Measurements from ENCODE around the gene FRZB. TPM values are rescaled to one million over a fixed set of nuclear protein-coding genes. Genes with fewer than 3 reads are reported as not detected.

FRZB gene
- total and polyA plus RNA-seq, 9 of the 15 experiments (the other 6 are each of a cell fraction or from before 2014, with no cell fraction given) = 0.01 to 0.05 (median 0.03) TPM; not detected in 6

GRCh38 chr2:182895798-182896197, 29.4 kb upstream of the FRZB start:
- H3K27ac ChIP-seq (ENCODE audit: extremely low read depth, low read depth, low read length) = no peak overlapping the region
- no peaks in the 10 kb centered on the region for H3K4me1 ChIP-seq (replicated peaks in 1 of 2; ENCODE audit: control insufficient read depth in 2 of 2, insufficient read depth in 2 of 2, low read length in 2 of 2)
- H4K20me1 ChIP-seq (replicated peaks; ENCODE audit: control insufficient read depth, insufficient read depth, low read length) = no peaks in the 10 kb centered on the region
- H3K27me3 ChIP-seq (ENCODE audit: control insufficient read depth in 2 of 2, insufficient read depth in 2 of 2, low read length in 2 of 2) = peaks cover 0 to 9% of the 10 kb centered on the region in 2 experiments; a peak in 1 of 5 replicates
- intact Hi-C loops (cut with micrococcal nuclease) = no loop called here
- POLR2A ChIA-PET = no interaction called here
- H3K9ac ChIP-seq (ENCODE audit: insufficient read depth in 1 of 2, low read depth in 2 of 2, low read length in 2 of 2) = no peak overlapping the region
- no peaks in the 10 kb centered on the region for H3K9me1 ChIP-seq (ENCODE audit: control insufficient read depth, insufficient read depth, low read length)
- DNase-seq (ENCODE audit: extremely low read depth in 1 of 4, low spot score in 3 of 4) (no peak), FAIRE-seq (no peak), ATAC-seq (no peak)
- 23% methylated on average over 6 of the region's 6 CpGs for WGBS (ENCODE audit: insufficient coverage, low coverage, missing lambda C conversion rate)
- in situ Hi-C loops (cut with MboI) = no loop called here
- H3K36me3 ChIP-seq (ENCODE audit: control insufficient read depth, insufficient read depth, low read length) = no peaks in the 10 kb centered on the region
- BruUV-seq (replicated peaks) = no TSS peak
- H3K79me2 ChIP-seq (ENCODE audit: control insufficient read depth, insufficient read depth, low read length) = no peaks in the 10 kb centered on the region
- H2AFZ ChIP-seq (ENCODE audit: low read depth, low read length) = no peak overlapping the region
- H3K4me2 ChIP-seq (ENCODE audit: insufficient read depth, low read length) = no peak overlapping the region
- CTCF ChIA-PET (ENCODE audit: low intra/inter-chr PET ratio) = no interaction called here
- no peaks in the 10 kb centered on the region; the same call in 1 of the 2 replicates for H3K9me3 ChIP-seq (replicated peaks; ENCODE audit: control insufficient read depth, insufficient read depth, low read depth, low read length)
- no peak overlapping the region for H3K4me3 ChIP-seq
- TF ChIP-seq ZNF347 (CRISPR knock-in tag; IDR thresholded peaks at IDR 0.05; ENCODE audit: low read depth) = no peak
- no peak for TF ChIP-seq ETS1 (conservative IDR thresholded peaks at IDR 0.05; ENCODE audit: control insufficient read depth, low read depth, low read length)
- no peak for TF ChIP-seq ZHX1 (conservative IDR thresholded peaks at IDR 0.05; ENCODE audit: low read length)
- TF ChIP-seq VEZF1 (CRISPR knock-in tag; IDR thresholded peaks at IDR 0.05) = no peak
- TF ChIP-seq U2AF2 (optimal IDR thresholded peaks at IDR 0.05; ENCODE audit: low read depth, low read length) = no peak
- TF ChIP-seq EP300 (IDR thresholded peaks at IDR 0.05; ENCODE audit: low read length) = no peak
- TF ChIP-seq ZBTB26 (CRISPR knock-in tag; IDR thresholded peaks at IDR 0.05) = no peak
- TF ChIP-seq NCOA2 (IDR thresholded peaks at IDR 0.05; ENCODE audit: partially characterized antibody in 2 of 2) = no peak
- no peak for TF ChIP-seq SNRNP70 (optimal IDR thresholded peaks at IDR 0.05; ENCODE audit: low read depth, low read length)
- TF ChIP-seq ZNF354B (CRISPR knock-in tag; IDR thresholded peaks at IDR 0.05) = no peak
- no peak for TF ChIP-seq THRAP3 (IDR thresholded peaks at IDR 0.05; ENCODE audit: borderline replicate concordance)
- TF ChIP-seq ARID4B (CRISPR knock-in tag; IDR thresholded peaks at IDR 0.05) = no peak

All from K562 (cell line).